NCI-H446 treated with DMSO at 0.1 percent for 48 hours (cell line): ENCODE results near the gene HECTD1.
"Not testable (repeated sequence)": the region's sequence is repeated elsewhere in the genome, so short reads cannot be mapped to it uniquely, and the experiment has no call there.

Experiments
- DNase-seq: peaks from one replicate; lab custom pipeline; 2025; lab: John Stamatoyannopoulos, UW

HECTD1 gene

DNA sequence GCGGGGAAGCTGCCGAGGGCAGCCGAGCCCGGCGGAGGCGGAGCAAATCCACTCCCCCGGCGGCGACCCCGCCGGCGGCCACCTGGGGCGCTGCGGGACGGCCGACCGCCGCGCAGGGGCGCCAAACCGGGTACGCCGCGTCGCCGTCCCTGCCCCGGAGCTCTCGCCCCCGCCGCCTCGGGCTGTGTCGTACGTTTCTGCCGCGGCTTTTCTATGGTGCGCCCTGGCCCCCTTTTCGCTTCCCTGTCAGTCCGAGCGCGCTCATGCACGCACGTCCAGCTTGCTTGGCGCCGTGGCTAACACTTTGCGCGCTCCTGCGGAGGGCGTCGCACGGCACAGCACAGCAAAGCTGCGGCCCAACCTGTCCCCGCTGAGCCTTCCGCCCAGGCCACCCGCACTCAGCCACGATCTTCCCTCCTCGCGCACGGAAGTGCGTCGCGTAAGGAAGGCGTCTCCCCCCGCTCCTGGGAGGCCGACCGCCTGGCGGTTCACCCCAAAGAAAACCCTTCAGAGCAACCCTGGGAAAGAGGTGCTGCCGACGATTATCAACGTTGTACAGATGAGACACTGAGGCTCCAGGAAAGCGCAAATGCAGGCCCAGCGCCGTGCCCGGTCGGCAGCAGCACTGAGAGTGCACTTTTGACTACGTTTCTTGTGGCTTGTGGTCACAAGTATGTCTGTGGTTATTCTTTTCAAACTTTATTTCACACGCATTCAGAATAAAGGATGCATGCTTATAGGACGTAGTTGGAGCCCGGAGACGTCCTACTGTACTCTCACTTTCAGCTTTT is at the start of gene HECTD1:
TSS of gene HECTD1 (minus strand) at position 39 of the 791 bp plus-strand sequence. CDS start 1,857 bp downstream, outside the sequence.
- peak; percentile 84 for DNase-seq

DNA sequence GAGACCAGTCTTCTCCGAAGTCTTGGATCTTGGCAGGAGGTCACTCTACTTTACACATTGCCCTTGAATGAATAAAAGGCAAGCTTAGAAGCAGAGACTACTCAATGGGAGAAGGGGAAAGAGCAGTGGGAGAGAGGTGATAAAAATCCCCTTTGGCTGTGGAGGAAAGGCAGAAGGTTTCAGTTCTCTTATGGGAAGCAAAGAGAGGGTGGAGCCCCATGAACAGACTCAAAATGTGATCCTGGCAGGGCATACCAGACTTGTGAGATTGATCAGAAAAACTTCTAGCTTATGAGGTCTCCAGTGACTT is 49.6 kb upstream of the HECTD1 start:
- DNase-seq: no peak

DNA sequence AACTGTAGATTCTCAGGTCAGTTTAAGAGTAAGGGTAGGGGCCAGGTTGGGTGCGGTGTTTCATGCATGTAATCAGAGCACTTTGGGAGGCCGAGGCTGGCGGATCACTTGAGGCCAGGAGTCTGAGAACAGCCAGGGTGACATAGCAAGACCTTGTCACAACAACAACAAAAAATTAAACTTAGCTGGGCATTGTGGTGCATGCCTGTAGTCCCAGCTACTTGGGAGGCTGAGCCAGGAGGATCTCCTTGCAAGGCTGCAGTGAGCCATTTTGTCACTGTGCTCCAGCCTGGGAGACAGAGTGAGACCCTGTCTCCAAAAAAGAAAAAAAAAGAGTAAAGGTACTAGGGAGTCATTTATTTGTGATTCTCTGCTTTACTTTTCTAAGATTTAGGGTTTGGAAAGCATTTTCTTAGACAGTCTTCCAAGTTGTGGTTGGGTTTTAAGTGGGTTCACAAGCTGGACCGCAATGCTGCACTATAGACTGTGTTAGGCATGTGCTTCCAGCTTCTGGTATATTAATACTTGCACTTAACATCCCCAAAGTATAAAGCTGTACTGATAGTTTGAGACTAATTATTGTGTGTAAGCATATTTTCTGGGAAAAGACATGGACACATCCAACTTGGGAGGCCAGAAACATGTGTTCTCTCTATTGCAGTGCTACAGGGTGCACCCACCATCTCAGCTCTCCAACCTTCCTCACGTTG is 49.1 kb upstream of the HECTD1 start:
- no peak for DNase-seq

- DNase-seq: not testable (repeated sequence)
These were observed 48.3 kb upstream of the HECTD1 start for GRCh38 chr14:31255918-31256317.

- DNase-seq: no peak
These were observed 47.7 kb upstream of the HECTD1 start for GRCh38 chr14:31255286-31255685.

DNA sequence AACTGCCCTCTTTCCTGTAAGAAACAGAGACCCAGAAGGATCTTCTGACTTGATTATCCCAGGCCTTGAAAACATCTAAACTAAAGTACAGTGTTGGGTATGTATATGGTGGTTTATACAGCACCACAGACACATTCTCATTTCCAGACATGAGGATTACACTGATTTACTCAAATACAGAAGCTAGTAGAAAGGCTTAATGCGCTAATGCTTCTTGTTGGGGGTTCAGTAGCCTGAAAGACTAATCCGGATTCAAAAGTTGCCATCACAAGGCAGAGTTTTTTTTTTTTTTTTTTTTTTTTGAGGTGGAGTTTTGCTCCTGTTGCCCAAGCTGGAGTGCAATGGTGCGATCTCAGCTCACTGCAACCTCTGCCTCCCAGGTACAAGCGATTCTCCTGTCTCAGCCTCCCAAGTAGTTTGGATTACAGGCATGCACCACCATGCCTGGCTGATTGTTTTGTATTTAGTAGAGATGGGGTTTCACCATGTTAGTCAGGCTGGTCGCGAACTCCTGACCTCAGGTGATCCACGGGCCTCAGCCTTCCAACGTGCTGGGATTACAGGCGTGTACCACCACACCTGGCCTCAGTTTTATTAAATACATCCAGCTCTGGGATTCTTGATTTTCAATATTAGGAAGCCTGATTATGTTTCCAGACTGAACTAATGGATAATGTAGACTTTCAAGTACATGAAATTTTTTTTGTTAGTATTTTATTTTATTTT is 46.3 kb upstream of the HECTD1 start:
- no peak for DNase-seq

GRCh38 chr14:31252865-31253264 is 45.3 kb upstream of the HECTD1 start:
- DNase-seq: no peak

GRCh38 chr14:31251028-31251958 is 43.7 kb upstream of the HECTD1 start:
- DNase-seq: no peak

GRCh38 chr14:31244626-31245025 is 37.0 kb upstream of the HECTD1 start:
- no peak for DNase-seq

GRCh38 chr14:31243860-31244259 is 36.3 kb upstream of the HECTD1 start:
- DNase-seq: no peak

GRCh38 chr14:31242161-31242940 is 34.8 kb upstream of the HECTD1 start:
- not testable (repeated sequence) for DNase-seq

DNA sequence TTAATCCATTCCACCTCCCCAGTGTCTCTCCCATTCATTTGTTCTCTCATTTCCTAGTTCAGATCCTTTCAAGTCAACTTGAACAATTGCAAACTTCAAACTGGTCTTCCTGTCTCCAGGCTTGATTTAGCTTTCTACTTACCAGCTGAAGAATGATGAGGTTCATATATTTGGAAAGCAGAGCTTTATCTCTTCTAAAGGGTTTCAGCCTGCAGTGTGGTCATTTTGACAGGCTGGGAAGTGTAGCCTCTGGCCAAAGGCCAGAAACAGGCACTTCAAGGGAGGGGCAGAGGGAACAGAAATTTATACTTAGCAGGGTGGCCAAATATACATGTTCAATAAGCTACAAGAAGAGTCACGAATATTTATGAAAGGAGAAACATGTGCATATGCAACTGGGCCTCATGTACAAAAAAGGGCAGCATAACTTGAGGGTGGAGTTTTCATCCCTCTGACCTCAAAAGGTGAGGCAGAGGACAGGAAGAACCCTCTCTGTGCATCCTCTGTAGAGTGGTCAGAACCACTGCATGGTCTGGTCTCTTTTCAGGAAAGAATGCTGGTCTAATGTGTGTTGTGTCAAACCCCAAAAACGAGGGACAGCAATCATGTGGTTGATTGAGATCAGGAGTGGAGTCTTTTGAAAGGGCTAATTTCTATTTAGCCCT is 34.0 kb upstream of the HECTD1 start:
- no peak for DNase-seq

DNA sequence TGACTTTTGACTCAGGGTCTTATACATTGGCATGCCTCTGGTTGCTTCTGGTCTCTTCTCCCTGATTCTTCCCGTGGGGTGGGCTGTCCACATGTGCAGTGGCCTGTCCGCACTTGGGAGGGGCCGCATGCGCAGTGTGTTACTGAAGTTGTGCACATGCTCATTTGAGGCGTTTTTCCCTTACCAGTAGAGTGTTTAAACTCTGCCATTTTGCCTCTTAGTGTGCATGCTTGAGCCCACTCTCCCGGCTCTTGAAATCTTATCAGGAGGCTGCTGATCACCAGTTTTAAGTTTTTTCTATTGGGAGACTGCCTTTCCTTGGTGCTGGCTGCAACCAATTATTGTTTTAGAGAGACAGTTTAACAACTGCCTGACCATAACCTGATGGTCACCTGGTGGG is 32.1 kb upstream of the HECTD1 start:
- no peak for DNase-seq

- no peak for DNase-seq
These were observed 27.9 kb upstream of the HECTD1 start for GRCh38 chr14:31235462-31235861.

GRCh38 chr14:31232081-31232480 is 24.5 kb upstream of the HECTD1 start:
- no peak for DNase-seq

- DNase-seq: not testable (repeated sequence)
These were observed 23.7 kb upstream of the HECTD1 start for GRCh38 chr14:31231272-31231671.

DNA sequence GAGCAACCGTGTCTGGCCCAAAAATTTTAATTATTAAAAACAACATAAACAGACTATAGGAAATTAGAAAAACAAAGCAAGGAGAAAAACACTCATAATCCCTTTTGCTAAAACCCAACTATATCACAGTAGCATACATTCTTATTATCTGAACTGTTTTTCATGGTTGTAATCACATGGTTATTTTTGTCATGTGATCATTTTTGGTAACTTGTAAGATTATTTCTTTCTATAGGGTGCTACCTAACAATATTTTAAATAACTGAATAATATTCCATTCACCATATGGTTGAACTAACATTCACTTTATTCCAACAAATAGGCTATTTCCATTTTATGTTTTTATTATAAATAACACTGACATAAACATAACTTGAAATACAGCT is 23.0 kb upstream of the HECTD1 start:
- DNase-seq: no peak

GRCh38 chr14:31229638-31230572 is 22.3 kb upstream of the HECTD1 start:
- no peak for DNase-seq

DNA sequence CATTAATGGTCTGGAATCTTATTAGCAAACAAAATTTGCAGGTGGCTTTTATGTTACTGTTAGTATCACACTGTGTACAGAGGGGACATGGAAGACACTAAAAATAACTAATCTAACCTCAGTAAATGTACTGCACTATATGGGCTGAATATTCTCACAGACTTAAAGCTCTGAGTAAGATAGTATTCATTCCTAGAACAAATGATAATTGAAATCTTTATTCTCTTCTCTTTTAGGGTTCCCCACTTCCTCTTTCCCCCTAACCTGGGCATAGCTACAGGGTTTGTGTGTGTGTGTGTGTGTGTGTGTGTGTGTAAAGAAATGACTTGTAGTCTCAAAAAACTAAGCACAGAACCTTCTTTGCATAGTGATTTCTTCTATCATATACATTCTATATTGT is 21.4 kb upstream of the HECTD1 start:
- no peak for DNase-seq
